RWPE1 (cell line): Measurements from ENCODE around the gene SLC27A3.
A peak's percentile ranks its signal among the peaks of the same experiment; 100 is the strongest.
"Not testable (repeated sequence)": the region's sequence is repeated elsewhere in the genome, so short reads cannot be mapped to it uniquely, and the experiment has no call there.

Source experiments
- CTCF ChIA-PET: fragments of 350-600 bp; sonication (Branson Sonifier 250); formaldehyde crosslinking; extraction: SDS; loops from one replicate; lab custom pipeline; 2021; lab: Yijun Ruan, JAX
- POLR2A ChIA-PET: fragments of 400-600 bp; formaldehyde crosslinking; extraction: SDS; loops from one replicate; lab custom pipeline; 2020; ENCODE audit warnings: antibody characterized with exemption; ENCODE audit not compliant: low non-redundant PET; lab: Yijun Ruan, JAX
- DNase-seq: peaks from one replicate; pipeline ENCODE4 v3.0.0; 2012; ENCODE audit warnings: low spot score
- H3K27ac ChIP-seq: fragments of 450-650 bp; 2 replicates; pipeline ENCODE4 v1.5.1; 2017
- TF ChIP-seq, protein P1 (sequence below): fragments of 450-650 bp; conservative IDR thresholded peaks from 2 replicates; pipeline ENCODE4 v1.5.1; 2017; ENCODE audit warnings: low read depth, mild to moderate bottlenecking

SLC27A3 gene

DNA sequence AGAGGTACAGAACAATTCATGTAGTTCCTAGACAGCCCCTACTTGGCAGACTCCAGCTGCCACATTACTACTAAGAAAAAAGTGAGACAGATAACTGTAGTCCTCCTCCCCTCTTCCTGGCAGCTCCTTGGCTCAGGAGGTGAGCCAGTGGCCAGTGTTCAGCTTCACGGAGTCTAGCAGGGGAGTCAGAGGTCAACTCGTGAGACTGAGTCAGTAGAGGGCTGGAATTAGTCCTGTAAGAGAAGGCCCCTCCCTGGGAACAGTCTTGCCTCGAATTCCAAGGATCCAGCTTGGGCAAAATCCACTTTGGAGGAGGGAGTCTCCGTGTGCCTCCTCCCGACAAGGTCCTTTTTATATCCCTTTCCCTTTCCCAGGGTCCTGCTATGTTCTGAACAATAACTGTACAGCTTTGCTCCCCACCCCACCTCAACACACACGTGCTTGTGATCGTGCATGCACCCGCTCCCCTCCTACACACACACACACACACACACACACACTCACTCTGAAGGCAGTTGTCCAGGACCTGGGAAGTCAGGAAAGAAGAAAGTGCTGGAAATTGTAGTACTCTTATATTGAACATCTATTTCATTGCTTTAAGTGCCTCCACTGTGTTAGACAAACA lies 22.5 kb upstream of the SLC27A3 start:
- no peak overlapping the region for H3K27ac ChIP-seq
- ChIA-PET POLR2A (no interaction called here), CTCF (interaction anchor here (0.6 to 1.2 kb wide), 4 partner anchors 75 to 472 kb away, joined by 4 to 5 read pairs (median 4); no protein-coding TSS in a partner anchor)
- TF ChIP-seq, protein P1, sequence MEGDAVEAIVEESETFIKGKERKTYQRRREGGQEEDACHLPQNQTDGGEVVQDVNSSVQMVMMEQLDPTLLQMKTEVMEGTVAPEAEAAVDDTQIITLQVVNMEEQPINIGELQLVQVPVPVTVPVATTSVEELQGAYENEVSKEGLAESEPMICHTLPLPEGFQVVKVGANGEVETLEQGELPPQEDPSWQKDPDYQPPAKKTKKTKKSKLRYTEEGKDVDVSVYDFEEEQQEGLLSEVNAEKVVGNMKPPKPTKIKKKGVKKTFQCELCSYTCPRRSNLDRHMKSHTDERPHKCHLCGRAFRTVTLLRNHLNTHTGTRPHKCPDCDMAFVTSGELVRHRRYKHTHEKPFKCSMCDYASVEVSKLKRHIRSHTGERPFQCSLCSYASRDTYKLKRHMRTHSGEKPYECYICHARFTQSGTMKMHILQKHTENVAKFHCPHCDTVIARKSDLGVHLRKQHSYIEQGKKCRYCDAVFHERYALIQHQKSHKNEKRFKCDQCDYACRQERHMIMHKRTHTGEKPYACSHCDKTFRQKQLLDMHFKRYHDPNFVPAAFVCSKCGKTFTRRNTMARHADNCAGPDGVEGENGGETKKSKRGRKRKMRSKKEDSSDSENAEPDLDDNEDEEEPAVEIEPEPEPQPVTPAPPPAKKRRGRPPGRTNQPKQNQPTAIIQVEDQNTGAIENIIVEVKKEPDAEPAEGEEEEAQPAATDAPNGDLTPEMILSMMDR = no peak
- no peak for DNase-seq

DNA sequence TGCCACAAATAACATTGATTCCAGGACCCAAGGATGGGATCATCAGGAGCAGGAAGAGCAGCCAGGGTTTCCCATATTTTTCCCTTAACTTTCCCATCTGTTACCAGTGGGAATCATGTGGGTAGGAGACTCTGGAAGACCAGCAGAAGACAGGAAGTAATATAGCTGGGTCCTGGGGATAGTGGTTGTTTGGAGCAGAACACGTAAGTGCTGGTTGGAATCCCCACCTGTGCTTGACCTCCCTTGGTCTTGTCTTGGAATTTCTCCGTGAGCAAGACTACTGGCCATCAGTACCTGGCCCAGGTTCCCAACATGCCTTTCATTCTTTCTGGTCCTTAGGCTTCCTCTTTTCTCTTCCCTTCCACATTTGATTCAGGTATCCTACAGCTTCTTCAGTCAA lies 20.9 kb upstream of the SLC27A3 start:
- TF ChIP-seq, protein P1 = no peak
- ChIA-PET CTCF (interaction anchor here (0.6 to 0.7 kb wide), 2 partner anchors 95 to 551 kb away, joined by 3 read pairs; no protein-coding TSS in a partner anchor), POLR2A (no interaction called here)
- no peak overlapping the region for H3K27ac ChIP-seq
- DNase-seq = no peak

DNA sequence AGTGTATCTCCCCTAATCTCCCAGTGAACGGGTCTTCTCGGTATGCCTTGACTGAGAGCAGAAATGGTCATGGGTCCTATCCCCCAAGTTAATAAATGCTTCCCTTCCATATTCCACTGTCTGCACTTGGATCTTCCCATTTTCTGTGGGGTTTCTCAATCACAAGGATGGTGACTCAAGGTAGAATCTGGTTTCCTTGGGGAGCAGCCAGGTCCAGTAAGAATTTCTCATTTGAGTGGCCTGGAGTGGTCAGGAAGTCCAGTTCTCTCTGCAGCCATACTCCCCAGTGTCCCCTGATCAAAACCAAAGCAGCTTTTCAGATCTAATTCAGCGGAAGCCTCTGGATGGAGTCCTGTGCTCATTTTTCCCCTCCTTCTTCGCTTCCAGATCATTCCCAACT lies 14.8 kb upstream of the SLC27A3 start:
- DNase-seq = no peak
- ChIA-PET CTCF (no interaction called here), POLR2A (no interaction called here)
- TF ChIP-seq, protein P1 = no peak
- no peak overlapping the region for H3K27ac ChIP-seq

DNA sequence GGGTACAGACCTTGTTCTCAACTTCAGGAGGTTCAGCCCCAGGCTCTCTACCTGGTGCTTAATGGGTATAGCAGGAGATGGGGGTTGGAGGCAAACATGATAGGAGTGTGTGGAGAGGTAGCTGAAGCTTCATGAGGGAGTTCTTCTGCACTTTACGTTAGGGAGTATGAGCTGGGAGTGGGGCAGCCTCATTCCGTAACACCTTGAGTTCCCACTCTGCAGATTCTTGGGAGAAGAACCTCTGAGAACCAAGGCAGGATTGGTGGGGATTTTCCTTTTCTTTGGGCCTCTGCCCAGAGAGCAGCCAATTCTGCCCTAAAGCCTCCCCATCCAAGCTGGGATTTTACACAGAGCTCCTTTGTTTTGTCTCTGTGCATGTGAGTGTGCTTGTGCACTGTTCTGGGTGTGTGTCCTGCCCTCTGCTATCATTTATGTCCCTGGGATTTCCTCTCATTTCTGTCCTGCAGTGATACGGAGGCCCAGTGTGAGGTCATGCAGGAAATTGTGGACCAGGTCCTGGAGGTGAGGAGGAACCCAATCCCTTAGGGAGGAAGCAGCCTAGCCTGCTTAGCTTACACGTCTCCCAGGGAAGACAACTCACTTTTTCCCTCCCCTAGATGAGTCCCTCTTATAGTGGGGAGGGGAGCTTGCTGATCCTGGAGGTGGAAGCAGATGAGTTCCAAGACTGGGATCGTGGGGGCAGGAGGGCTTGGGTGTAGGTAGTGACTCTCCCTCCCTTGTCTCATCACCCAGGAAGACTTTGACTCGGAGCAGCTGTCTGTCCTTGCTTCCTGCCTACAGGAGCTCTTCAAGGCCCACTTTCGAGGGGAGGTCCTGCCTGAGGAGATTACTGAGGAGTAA lies 11.6 kb upstream of the SLC27A3 start:
- DNase-seq = no peak
- TF ChIP-seq, protein P1 = no peak
- POLR2A ChIA-PET = interaction anchor here (0.6 kb wide), 2 partner anchors 18 to 20 kb away, joined by 4 read pairs; no protein-coding TSS in a partner anchor
- peak overlapping the region; percentile 17; the same call in 1 of the 2 replicates for H3K27ac ChIP-seq
- CTCF ChIA-PET = no interaction called here

DNA sequence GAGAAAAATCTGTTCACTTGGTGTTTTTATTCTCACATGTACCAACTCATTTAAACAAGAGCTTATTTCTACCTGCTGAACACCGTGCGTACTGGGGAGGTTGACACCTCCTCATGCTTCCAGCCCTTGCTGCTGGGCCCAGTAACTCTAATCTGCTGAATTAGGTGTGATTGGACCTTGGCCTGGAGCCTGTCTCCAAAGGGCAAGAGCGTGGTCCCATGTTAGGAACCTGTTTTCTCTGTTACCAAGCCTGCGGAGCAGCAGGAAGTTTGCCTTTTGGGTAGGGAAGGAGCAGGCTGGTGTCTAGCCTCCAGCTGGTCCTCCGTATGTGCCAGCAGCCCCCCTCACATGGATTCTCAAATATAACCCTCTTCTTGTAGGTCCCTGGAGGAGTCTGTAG lies 10.9 kb upstream of the SLC27A3 start:
- CTCF ChIA-PET = no interaction called here
- DNase-seq = no peak
- peak overlapping the region; percentile 17; the same call in 1 of the 2 replicates for H3K27ac ChIP-seq
- TF ChIP-seq, protein P1 = no peak
- POLR2A ChIA-PET = interaction anchor here (0.6 kb wide), 1 partner anchor 19 kb away, joined by 4 read pairs; no protein-coding TSS in a partner anchor

DNA sequence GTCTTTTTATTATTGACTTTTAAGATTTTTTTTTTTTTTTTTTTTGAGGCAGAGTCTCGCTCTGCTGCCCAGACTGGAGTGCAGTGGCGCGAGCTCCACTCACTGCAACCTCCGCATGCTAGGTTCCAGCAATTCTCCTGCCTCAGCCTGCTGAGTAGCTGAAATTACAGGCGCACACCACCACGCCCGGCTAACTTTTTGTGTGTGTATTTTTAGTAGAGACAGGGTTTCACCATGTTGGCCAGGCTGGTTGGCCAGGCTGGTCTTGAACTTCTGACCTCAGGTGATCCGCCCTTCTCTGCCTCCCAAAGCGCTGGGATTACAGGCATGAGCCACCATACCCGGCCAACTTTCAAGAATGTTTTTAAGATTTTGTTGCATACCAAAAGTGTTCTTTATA lies 8.5 kb upstream of the SLC27A3 start:
- POLR2A ChIA-PET, DNase-seq, H3K27ac ChIP-seq: not testable (repeated sequence)
- CTCF ChIA-PET = interaction anchor here (0.6 kb wide), 1 partner anchor 249 kb away, joined by 6 read pairs; no protein-coding TSS in a partner anchor
